DND-41 (cell line): Measurements from ENCODE around the gene UBE3C.

ENCODE experiments used
- CTCF ChIP-seq: IDR thresholded peaks from 2 replicates; pipeline ENCODE4 v1.5.1; 2012; ENCODE audit warnings: borderline replicate concordance, low read length, moderate library complexity, mild to moderate bottlenecking; ENCODE audit not compliant: poor library complexity, severe bottlenecking; ENCODE audit errors: extremely low read depth
- EZH2 ChIP-seq: IDR thresholded peaks from 3 replicates; pipeline ENCODE4 v1.6.1; 2012; ENCODE audit warnings: borderline replicate concordance, low read depth, mild to moderate bottlenecking, moderate library complexity, low read length, inconsistent platforms; ENCODE audit not compliant: severe bottlenecking

- no peak for TF ChIP-seq CTCF
- no peak for TF ChIP-seq EZH2
Measured at GRCh38 chr7:157263156-157263555, 124.4 kb downstream of the UBE3C start.
